Neural cell (in vitro differentiated cells): ENCODE data around the gene PPARG.

Experiments used
- CTCF ChIP-seq: fragments of 450-650 bp; IDR thresholded peaks from 2 replicates; pipeline ENCODE4 v1.5.1; 2014; ENCODE audit warnings: antibody characterized with exemption, mild to moderate bottlenecking, moderate library complexity; ENCODE audit not compliant: poor library complexity, severe bottlenecking
- POLR2AphosphoS5 ChIP-seq: IDR thresholded peaks from 2 replicates; pipeline ENCODE4 v1.6.1; 2012
- TAF1 ChIP-seq: IDR thresholded peaks from 2 replicates; pipeline ENCODE4 v1.6.1; 2012; ENCODE audit warnings: low read depth

- TF ChIP-seq CTCF (no peak), POLR2AphosphoS5 (no peak), TAF1 (no peak)
Measured at GRCh38 chr3:12255393-12255792, 33.5 kb upstream of the PPARG start.
